LNCaP clone FGC (cell line): ENCODE data around the gene CYBC1.
"Not testable (repeated sequence)": the region's sequence is repeated elsewhere in the genome, so short reads cannot be mapped to it uniquely, and the experiment has no call there.

ENCODE experiments used
- DNase-seq: peaks from one replicate; pipeline ENCODE4 v3.0.0-alpha.2; 2011; ENCODE audit warnings: low read depth
- H3K4me3 ChIP-seq: 2 replicates; pipeline ENCODE4 v1.5.1; 2011; ENCODE audit warnings: mild to moderate bottlenecking, low read depth, low read length, control low read depth
- CTCF ChIP-seq: IDR thresholded peaks from 2 replicates; pipeline ENCODE4 v1.5.1; 2012; ENCODE audit warnings: mild to moderate bottlenecking; ENCODE audit not compliant: control insufficient read depth, insufficient read depth; ENCODE audit errors: extremely low read depth

Gene CYBC1

GRCh38 chr17:82457073-82457928 lies 6.7 kb upstream of the CYBC1 start:
- H3K4me3 ChIP-seq: peak overlapping the region; percentile 95
- no peak for TF ChIP-seq CTCF
- DNase-seq: peak; percentile 17

- DNase-seq, H3K4me3 ChIP-seq: not testable (repeated sequence)
These were observed 3.2 kb upstream of the CYBC1 start for GRCh38 chr17:82453706-82454105.

DNA sequence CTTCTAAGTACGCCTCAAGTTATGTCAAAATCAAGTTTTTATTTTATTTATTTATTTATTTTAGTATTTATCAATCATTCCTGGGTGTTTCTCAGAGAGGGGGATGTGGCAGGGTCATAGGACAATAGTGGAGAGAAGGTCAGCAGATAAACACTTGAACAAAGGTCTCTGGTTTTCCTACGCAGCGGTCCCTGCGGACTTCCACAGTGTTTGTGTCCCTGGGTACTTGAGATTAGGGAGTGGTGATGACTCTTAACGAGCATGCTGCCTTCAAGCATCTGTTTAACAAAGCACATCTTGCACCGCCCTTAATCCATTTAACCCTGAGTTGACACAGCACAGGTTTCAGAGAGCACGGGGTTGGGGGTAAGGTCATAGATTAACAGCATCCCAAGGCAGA lies 2.6 kb upstream of the CYBC1 start:
- not testable (repeated sequence) for H3K4me3 ChIP-seq, DNase-seq

DNA sequence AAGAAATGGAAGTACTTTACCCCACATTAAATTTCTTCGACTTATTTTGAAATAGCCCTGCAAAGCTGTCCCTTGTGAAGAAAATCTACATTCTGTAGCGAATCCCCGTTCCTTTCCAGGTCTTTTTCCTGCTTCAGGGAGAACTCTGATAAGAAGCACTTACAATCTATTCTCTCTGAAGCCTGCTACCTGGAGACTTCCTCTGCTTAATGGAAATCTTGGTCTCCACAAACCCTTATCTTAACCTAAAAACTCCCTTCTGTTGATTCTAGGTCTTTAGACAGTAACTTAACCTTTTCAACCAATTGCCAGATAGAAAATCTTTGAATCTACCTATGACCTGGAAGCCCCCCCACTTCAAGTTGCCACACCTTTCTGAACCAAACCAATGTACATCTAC lies 1.6 kb upstream of the CYBC1 start:
- DNase-seq: no peak
- no peak overlapping the region for H3K4me3 ChIP-seq
- TF ChIP-seq CTCF: no peak

DNA sequence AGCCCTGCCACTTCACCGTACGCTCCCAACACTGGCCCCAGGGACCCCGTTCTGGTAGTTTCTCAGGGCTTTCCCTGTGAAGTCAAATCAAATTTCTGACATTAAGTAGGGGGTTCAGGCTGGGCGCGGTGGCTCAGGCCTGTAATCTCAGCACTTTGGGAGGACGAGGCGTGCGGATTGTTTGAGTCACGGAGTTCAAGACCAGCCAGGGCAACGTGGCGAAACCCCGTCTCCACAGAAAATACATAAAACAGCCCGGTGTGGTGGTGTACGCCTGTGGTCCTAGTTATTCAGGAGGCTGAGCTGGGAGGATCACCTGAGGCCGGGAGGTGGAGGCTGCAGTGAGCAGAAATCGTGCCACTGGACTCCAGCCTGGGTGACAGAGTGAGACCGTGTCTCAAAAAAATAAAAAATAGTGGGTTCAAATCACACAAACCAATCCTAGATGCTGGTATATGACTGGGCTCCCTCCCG lies 632 bp downstream of the CYBC1 start:
- no peak for DNase-seq
- peak overlapping the region; percentile 87 for H3K4me3 ChIP-seq
- no peak for TF ChIP-seq CTCF

DNA sequence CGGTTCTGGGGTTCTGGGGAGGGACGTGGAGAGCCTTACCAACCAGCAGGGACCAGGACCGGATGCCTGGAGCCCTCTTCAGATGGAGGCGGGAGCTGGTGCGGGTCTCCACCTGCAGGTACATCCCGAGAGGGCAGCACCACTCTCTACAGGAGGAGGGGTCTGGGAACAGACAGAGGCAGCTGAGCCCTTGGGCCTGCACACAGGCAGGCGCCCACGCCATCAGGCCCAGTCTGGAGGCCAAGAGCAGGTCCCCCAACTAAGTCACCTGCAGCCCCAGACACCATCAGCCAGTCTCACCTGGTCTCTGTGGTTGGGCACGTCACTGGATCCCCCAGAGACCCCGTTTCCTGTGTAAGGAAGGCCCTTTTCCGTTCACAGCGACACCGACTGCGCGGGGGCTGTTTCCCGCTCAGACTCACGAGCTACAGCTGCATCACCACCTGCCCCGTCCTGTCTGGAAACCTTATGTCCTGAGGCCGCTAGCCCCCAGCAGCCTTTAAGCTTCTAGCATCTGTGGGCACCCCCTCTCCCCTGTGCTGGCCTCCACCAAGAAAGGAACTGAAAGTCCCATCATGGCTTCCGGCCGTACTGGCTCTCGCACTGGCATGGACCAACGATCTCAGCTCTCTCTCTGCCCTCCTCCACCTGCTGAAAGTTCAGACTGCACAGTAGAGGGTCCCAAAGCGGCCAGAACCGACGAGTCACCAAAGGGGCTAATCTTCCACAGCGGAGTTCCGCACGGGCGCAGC lies 1.2 kb downstream of the CYBC1 start:
- TF ChIP-seq CTCF: no peak
- H3K4me3 ChIP-seq: peak overlapping the region; percentile 87
- DNase-seq: no peak

DNA sequence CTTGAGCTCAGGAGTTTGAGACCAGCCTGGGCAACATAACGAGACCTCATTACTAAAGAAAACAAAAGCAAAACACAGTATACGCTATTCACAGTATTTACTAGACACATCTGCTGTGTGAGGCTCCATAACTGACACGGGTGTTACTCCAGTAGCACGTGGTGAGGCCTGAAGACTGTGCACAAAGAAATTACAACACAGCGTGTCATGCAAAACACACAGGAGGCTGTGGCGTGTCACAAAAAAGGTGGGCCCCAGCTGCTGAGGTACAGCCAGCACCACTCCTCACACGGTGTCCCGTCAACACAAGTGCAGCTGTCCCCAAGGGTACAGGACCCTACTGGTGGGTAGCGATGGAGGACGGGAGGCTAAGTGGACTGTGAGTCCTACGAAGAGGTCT lies 2.7 kb downstream of the CYBC1 start:
- no peak for TF ChIP-seq CTCF
- no peak for DNase-seq
- no peak overlapping the region for H3K4me3 ChIP-seq
